ENCODE measurements around the gene KIF24.
"Not testable (repeated sequence)": the region's sequence is repeated elsewhere in the genome, so short reads cannot be mapped to it uniquely, and the experiment has no call there.

The KIF24 gene

DNA sequence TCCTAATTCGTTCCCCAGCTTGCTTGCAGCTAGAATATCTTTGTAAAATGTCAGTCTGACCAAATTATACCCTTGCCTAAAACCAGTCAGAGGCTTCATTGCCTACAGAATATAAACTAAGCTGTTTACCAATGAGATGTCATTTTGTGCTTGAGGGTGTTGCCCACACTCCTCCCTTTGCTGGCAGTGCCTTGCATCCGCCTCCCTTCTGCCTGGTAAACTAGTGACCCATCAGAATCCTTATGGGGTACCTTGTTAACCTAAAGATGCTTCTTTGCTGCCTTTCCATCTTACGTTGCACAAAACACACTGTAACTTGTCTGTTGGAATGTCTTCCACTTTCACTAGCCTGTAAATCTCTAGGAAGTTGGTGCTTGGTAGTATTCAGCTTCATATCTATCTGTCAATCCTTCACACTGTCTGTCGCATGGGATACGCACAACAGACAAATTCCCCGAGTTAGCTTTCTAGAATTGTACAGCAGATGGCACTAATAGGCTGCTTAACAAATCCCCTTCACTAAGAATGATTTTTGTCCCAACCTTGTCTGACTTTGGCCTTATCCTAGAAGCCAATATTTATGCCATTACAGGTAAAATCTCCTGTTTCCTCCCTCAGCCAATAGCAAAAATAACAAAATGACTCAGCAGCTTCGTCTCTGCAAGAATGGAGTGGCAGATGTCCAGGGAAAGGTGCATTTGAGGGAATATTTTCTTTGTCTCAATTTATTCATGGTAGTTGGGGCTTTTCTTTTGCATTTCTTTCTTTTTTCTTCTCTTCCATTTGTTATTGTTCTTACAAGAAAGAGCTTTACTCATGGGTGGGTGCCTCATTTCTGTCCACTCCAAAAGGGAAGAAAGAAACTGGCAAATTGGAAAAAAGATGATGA, 3.3 kb upstream of the KIF24 start:
- no peak for DNase-seq (ENCODE audit: low read depth in 1 of 2, low spot score in 1 of 2)

DNA sequence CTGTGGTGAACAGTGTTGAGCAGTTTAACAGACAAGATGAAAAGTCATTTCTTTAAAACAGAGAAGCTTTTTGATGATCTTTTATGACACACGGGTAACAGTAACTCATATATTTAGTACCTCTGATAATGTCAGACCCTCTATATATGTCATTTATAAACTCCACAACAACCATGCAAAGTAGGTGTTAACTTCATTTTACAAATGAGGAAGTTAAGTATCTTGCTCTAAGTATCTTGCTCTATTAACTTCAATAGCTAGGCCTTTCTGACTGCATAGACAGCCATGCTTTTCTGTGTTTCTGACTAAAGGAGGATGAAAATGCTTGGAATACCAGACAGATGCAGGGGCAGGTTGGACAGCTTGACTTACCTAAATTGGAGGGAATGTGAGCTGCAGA, 2.1 kb upstream of the KIF24 start:
- DNase-seq (ENCODE audit: low read depth in 1 of 2, low spot score in 1 of 2), result no peak

GRCh38 chr9:34328500-34328986, 525 bp downstream of the KIF24 start:
- no peak for DNase-seq (ENCODE audit: low read depth in 1 of 2, low spot score in 1 of 2)

- DNase-seq (ENCODE audit: low read depth in 1 of 2, low spot score in 1 of 2), result no peak
These were observed 2.4 kb downstream of the KIF24 start for GRCh38 chr9:34326690-34327089.

DNA sequence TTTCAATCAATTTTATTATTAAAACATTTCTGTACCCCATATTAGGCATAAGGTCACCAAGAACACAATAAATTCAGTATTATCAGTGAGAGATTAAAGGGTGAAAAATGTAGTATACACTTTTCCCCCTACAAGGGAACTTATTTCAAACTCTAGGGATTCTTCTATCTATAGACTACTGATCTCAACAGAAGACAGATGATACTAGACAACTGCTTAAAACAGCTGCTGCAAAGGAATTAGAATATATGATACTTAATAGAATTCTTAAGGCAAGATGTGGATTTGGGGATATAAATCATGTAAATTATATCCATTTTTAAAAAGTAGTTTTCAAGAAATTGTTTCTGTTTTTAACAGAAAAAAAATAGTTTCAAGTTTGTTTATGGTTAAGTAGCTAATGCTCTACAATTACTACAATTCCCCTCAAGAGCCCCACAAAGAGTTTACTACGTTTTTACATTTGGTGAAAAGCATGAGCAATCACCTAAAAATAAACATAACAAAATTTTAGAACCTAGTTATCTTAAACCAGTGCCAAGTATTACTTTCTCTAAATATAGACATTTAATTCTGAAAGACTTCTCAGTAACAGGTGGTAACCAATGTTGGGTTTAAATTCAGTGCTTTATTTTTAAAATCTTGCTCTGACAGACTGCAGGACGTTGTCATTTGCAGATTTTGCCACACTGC, 6.0 kb downstream of the KIF24 start:
- DNase-seq (ENCODE audit: low read depth in 1 of 2, low spot score in 1 of 2), result no peak

DNA sequence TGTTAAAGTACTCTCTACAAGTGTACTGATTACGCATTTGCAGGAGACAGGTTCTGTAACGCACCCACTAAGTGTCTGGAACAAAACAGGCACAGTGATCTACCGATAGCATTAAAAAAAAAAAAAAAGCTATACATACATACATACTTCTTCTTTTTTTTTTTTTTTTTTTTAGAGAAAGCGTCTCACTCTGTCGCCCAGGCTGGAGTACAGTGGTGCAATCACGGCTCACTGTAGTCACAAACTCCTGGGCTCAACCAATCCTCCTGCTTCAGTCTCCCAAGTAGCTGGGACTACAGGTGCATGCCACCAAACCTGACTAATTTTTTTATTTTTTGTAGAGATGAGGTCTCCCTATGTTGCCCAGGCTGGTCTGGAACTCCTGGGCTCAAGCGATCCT, 7.6 kb downstream of the KIF24 start:
- no peak for DNase-seq (ENCODE audit: low read depth in 1 of 2, low spot score in 1 of 2)

DNA sequence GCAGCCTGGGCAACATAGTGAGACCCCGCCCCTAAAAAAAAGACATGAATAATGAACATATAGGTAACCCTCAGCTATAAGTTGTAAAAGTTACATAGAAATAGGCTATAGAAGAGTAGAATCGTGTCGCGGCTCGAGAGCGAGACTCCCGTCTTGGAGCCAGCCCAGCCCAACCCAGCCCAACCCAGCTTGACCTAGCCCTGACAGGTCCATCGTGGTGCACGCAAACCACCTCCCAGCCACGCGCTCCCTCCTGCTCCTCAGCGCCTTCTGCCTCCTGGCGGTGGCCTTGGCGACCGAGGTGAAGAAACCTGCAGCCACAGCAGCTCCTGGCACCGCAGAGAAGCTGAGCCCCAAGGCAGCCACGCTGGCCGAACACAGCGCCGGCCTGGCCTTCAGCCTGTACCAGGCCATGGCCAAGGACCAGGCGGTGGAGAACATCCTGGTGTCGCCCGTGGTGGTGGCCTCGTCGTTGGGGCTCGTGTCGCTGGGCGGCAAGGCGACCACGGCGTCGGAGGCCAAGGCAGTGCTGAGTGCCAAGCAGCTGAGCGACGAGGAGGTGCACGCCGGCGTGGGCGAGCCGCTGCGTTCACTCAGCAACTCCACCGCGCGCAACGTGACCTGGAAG, 10.8 kb downstream of the KIF24 start:
- no peak for DNase-seq (ENCODE audit: low read depth in 1 of 2, low spot score in 1 of 2)

- DNase-seq (ENCODE audit: low read depth in 1 of 2, low spot score in 1 of 2), result no peak
These were observed 11.6 kb downstream of the KIF24 start for GRCh38 chr9:34317436-34317835.

GRCh38 chr9:34311499-34312185, 17.4 kb downstream of the KIF24 start:
- no peak for DNase-seq (ENCODE audit: low read depth in 1 of 2, low spot score in 1 of 2)

- no peak for DNase-seq (ENCODE audit: low read depth in 1 of 2, low spot score in 1 of 2)
These were observed 18.9 kb downstream of the KIF24 start for GRCh38 chr9:34310215-34310614.

DNA sequence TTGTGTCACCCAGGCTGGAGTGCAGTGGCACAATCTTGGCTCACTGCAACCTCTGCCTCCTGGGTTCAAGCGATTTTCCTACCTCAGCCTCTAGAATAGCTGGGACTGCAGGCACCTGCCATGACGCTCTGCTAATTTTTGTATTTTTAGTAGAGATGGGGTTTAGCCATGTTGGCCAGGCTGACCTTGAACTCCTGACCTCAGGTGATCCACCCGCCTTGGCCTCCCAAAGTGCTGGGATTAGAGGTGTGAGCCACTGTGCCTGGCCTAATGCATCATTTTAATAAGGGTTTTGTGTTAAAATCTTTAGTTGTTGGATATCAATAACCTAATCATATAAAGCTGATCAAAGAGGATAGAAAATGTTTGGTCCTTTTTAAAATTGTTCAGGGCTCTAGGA, 20.8 kb downstream of the KIF24 start:
- not testable (repeated sequence) for DNase-seq (ENCODE audit: low read depth in 1 of 2, low spot score in 1 of 2)

GRCh38 chr9:34301064-34301463, 28.0 kb downstream of the KIF24 start:
- DNase-seq (ENCODE audit: low read depth in 1 of 2, low spot score in 1 of 2), result not testable (repeated sequence)

DNA sequence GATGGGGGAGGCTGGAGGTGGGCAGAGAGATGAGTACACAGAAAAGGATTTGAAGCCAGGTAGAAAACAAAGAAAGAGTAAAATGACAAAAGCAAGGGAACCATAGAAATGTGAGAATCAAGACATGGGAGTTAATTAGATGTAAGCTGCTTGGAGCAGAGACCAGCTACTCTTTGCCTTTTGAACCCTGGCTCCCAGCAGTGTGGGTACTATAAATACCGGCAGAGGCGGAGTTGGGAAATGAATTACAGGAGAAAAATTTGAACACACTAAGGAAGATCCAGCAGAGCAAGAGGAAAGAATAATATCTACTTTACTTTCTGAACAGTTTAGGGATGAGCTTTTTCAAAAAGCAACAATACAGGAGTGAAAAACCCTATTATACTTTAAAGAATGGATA, 36.5 kb downstream of the KIF24 start:
- DNase-seq (ENCODE audit: low read depth in 1 of 2, low spot score in 1 of 2), result no peak

DNA sequence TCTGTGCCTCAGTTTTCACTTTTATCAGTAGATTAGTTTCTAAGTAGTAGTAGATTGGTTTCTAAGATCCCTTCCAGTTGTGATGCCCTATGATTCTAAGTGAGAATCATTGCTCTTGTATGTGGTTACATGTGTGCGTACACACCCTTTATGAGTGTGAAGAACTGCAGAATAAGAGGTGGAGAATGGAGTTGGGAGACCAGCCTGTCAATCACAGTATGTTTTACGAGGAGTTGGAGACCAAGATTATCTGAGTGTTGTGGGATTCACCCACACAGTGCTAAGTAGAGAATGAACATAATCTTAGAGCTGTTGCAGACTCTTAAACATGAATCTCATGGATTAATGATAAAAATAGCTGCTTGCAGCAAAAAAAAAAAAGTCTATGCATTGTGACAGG, 37.6 kb downstream of the KIF24 start:
- DNase-seq (ENCODE audit: low read depth in 1 of 2, low spot score in 1 of 2), result no peak

DNA sequence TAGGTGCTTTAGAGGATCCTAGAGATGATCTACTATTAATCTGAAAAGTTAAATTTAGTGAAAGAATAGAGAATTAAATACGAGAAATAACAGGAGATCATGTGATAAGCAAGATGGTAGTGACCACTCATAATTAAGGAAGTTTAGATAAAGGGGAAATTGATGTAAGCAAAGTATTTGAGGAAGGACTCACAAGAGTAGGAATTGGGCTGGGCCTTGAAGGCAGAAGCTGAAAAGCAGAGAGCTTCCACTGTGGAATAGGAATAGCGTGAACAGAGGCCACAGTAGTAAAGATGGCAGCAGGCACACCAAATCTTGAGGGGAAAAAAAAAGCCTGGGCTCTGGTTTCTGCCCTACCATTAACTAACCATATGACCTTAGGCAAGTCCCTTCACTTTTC, 38.0 kb downstream of the KIF24 start:
- no peak for DNase-seq (ENCODE audit: low read depth in 1 of 2, low spot score in 1 of 2)

GRCh38 chr9:34289159-34289558, 39.9 kb downstream of the KIF24 start:
- no peak for DNase-seq (ENCODE audit: low read depth in 1 of 2, low spot score in 1 of 2)

DNA sequence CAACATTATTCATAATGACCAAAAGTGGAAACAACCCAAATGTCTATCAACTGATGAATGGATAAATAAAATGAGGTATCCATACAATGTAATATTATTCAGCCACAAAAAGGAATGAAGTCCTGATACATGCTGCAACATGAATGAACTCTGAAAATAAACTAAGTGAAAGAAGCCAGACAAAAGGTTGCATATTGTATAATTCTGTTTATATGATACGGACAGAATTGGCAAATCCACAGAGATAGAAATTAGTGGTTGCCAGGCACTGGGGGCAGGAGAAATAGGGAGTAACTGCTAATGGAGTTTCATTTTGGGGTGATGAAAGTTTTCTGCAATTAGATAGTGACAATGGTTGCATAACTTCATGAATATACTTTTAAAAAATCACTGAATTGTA, 47.0 kb downstream of the KIF24 start:
- no peak for DNase-seq (ENCODE audit: low read depth in 1 of 2, low spot score in 1 of 2)

DNA sequence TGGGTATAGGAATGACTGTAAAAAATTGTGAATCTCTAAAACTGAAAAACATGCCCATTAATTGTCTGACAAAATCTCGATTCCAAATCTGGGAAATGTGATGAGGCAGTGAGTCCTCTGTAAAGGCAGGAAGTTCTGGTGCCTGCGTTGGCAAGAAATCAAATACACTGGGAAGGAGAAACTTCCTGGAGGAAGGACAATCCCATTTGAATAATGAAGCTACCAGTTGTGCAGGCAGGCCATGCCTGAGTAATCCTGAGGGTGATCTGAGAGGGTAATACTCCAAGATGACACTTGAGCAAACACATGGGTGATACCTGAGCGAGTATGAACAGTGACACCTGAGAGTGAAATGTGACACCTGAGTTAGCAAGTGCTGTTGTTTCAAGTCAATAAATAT, 49.7 kb downstream of the KIF24 start:
- DNase-seq (ENCODE audit: low read depth in 1 of 2, low spot score in 1 of 2), result no peak
